Kidney (tissue), 14 donors: ENCODE results near the gene IMMP2L. TPM values are rescaled to one million over a fixed set of nuclear protein-coding genes. Genes with fewer than 3 reads are reported as not detected.

ENCODE experiments used
- DNase-seq, 5 donors: peaks; one replicate each; pipeline ENCODE4 v3.0.0-alpha.2; 2013 to 2020
- FAIRE-seq: peaks from 2 replicates; lab custom pipeline; 2012; peaks lifted over from hg19 to GRCh38; lab: Jason Lieb, UNC
- H3K27ac ChIP-seq, 2 donors: one replicate each; pipeline ENCODE4 v1.7.0; 2013; ENCODE audit warnings: low read depth in 2 of 2, low read length in 2 of 2, inconsistent platforms in 1 of 2
- H3K27me3 ChIP-seq: one replicate; pipeline ENCODE4 v1.7.1; 2013; ENCODE audit warnings: low read length, inconsistent platforms; ENCODE audit not compliant: control insufficient read depth, insufficient read depth
- H3K36me3 ChIP-seq, 3 donors: one replicate each; pipeline versions ENCODE4 v1.7.0 to v1.7.1; 2013; ENCODE audit warnings: low read length in 3 of 3, control low read depth in 1 of 3, inconsistent platforms in 1 of 3; ENCODE audit not compliant: insufficient read depth in 3 of 3, control insufficient read depth in 2 of 3
- H3K4me1 ChIP-seq, 3 donors: one replicate each; pipeline versions ENCODE4 v1.7.0 to v1.7.1; 2013; ENCODE audit warnings: low read length in 3 of 3, inconsistent platforms in 1 of 3, low read depth in 1 of 3; ENCODE audit not compliant: control insufficient read depth in 2 of 3, insufficient read depth in 2 of 3
- H3K4me3 ChIP-seq, 3 donors: one replicate each; pipeline versions ENCODE4 v1.7.0 to v1.8.1; 2013; ENCODE audit warnings: low read length in 3 of 3, control low read depth in 1 of 3, inconsistent platforms in 1 of 3
- H3K9ac ChIP-seq, 3 donors: one replicate each; pipeline versions ENCODE4 v1.7.0 to v1.7.1; 2013; ENCODE audit warnings: low read length in 3 of 3, control low read depth in 1 of 3, inconsistent platforms in 1 of 3
- H3K9me3 ChIP-seq, 3 donors: one replicate each; pipeline versions ENCODE4 v1.7.0 to v1.7.1; 2013; ENCODE audit warnings: low read length in 3 of 3, control low read depth in 1 of 3, inconsistent platforms in 1 of 3; ENCODE audit not compliant: control insufficient read depth in 2 of 3, insufficient read depth in 1 of 3
- CTCF ChIP-seq: IDR thresholded peaks from 3 replicates; pipeline ENCODE4 v1.5.1; 2012; ENCODE audit warnings: mild to moderate bottlenecking, moderate library complexity, borderline replicate concordance; ENCODE audit not compliant: insufficient read depth; ENCODE audit errors: extremely low read depth
- intact Hi-C: fragments of 100-400 bp; cut with DNase I; formaldehyde crosslinking; loops from one replicate; pipeline ENCODE4 v1.11.1; 2022
- polyA plus RNA-seq: library from polyadenylated mRNA; stranded (reverse); fragments of 350-450 nt; fragmentation: Illumina TruSeq; extraction: RNeasy Lipid Tissue Mini Kit (QIAGEN cat#74804); gene quantifications from one replicate; pipeline ENCODE4 v1.2.3, GENCODE V29; 2014; ENCODE audit warnings: low read depth, low replicate concordance; ENCODE audit not compliant: insufficient read depth
- total RNA-seq: library from RNA; stranded (reverse); fragmentation: NEBNext Ultra II Directional; extraction: Animal tissue kit (Norgen Biotek cat#: 25700); gene quantifications from one replicate; pipeline ENCODE4 v1.2.1, GENCODE V29; 2021
- donor health status: control.
- donor health status: control.
- donor health status: control.
- donor health status: control.
- donor health status: control.
- donor health status: DM: yes; HTN: yes; CAD: no.
- donor health status: Normal renal cell carcinoma (clear cell type).

Gene IMMP2L
- total and polyA plus RNA-seq, 2 donors from 2014 or later = 46.4 to 52.1 TPM

DNA sequence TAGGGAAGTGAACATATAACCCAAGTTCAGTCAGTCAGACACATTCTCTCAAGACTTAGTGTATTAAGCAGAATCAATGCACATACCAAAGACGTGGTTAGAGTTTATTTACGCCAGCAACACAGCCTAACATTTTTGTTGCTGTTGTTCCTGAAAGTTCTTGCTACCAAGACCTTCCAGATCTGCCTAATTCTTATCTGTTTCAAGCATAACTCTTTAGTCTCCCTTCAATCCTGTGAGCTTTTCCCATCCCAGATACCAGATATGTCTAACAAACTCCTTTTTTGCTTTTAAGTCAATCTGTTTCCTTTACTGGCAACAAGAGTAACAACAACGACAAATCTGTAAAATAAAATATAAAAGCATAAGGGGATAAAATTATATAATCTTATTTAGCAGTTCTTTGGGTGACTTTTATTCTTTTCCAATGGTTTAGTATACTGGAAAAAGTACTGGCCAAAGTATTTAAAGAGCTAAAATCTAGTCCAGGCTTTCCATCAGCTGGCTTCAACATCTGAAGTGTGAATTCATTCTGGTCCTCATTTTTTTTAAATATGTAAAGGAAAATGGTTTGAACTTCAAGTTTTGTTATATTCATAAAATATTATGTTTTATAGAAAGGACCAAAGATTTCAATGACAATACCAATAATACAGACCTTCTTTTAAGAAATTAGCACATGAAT, 193.8 kb downstream of the IMMP2L start:
- DNase-seq = no peak
- Histone ChIP-seq H3K9me3 (no peaks in the 10 kb centered on the region), H3K36me3 (no peaks in the 10 kb centered on the region), H3K4me3 (no peak overlapping the region), H3K27me3 (no peaks in the 10 kb centered on the region), H3K9ac (no peak overlapping the region), H3K27ac (no peak overlapping the region), H3K4me1 (no peaks in the 10 kb centered on the region)
- no peak for TF ChIP-seq CTCF
- FAIRE-seq = no peak
- intact Hi-C loops = no loop called here

DNA sequence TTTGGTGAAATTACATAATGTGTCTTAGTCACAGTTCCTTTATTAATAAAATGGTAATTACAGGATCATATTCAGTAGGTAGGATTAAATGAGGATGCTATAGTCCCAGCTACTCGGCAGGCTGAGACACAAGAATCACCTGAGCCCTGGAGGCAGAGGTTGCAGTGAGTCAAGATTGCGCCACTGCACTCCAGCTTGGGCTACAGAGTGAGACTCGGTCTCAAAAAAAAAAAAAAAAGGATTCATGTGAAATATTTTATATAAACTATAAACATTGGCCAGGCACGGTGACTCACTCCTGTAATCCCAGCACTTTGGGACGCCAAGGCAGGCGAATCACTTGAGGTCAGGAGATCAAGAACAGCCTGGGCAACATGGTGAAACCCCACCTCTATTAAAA, 197.9 kb downstream of the IMMP2L start:
- no peak overlapping the region for H3K9ac ChIP-seq
- intact Hi-C loops = no loop called here
- H3K4me3 ChIP-seq = no peak overlapping the region
- H3K27ac ChIP-seq = no peak overlapping the region
- H3K4me1 ChIP-seq = no peaks in the 10 kb centered on the region
- H3K36me3 ChIP-seq = no peaks in the 10 kb centered on the region
- H3K27me3 ChIP-seq = no peaks in the 10 kb centered on the region
- no peaks in the 10 kb centered on the region for H3K9me3 ChIP-seq
- no peak for TF ChIP-seq CTCF
- DNase-seq (no peak), FAIRE-seq (no peak)

DNA sequence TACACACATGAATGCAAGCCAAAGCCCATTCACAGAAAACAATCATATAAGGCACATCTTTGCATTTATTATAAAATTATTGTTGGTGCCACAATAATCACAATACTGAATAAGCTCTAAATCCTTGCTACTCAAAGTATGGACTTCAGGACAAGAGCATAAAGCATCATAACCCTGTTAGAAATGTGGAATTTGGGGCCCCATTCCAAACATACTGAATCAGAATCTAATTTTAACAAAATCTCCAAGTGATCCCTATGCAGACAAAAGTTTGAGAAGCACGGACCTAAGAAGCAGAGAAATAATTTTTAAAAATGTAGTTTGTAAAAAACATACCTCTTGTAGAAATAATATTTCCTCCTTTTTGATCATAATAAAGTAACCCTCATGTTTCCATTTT, 199.2 kb downstream of the IMMP2L start:
- intact Hi-C loops = no loop called here
- Histone ChIP-seq H3K4me1 (peaks cover 0 to 2% (median 0%) of the 10 kb centered on the region in 3 donors), H3K9ac (no peak overlapping the region), H3K27me3 (no peaks in the 10 kb centered on the region), H3K4me3 (no peak overlapping the region), H3K9me3 (no peaks in the 10 kb centered on the region), H3K36me3 (no peaks in the 10 kb centered on the region), H3K27ac (no peak overlapping the region)
- TF ChIP-seq CTCF = no peak
- no peak for FAIRE-seq
- DNase-seq = no peak
